Measurements from ENCODE around the gene TBC1D1. TPM values are rescaled to one million over a fixed set of nuclear protein-coding genes. Genes with fewer than 3 reads are reported as not detected.

The TBC1D1 gene
- total RNA-seq, 2 donors from 2014 or later = 23.3 to 28.7 TPM

- H3K4me3 ChIP-seq = no peak overlapping the region
- no peak for TF ChIP-seq POLR2A (IDR thresholded peaks at IDR 0.05)
- TF ChIP-seq, protein P1, sequence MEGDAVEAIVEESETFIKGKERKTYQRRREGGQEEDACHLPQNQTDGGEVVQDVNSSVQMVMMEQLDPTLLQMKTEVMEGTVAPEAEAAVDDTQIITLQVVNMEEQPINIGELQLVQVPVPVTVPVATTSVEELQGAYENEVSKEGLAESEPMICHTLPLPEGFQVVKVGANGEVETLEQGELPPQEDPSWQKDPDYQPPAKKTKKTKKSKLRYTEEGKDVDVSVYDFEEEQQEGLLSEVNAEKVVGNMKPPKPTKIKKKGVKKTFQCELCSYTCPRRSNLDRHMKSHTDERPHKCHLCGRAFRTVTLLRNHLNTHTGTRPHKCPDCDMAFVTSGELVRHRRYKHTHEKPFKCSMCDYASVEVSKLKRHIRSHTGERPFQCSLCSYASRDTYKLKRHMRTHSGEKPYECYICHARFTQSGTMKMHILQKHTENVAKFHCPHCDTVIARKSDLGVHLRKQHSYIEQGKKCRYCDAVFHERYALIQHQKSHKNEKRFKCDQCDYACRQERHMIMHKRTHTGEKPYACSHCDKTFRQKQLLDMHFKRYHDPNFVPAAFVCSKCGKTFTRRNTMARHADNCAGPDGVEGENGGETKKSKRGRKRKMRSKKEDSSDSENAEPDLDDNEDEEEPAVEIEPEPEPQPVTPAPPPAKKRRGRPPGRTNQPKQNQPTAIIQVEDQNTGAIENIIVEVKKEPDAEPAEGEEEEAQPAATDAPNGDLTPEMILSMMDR (IDR thresholded peaks at IDR 0.05) = peak in 6 of 7 experiments; percentile 43 to 79 (median 70)
- 52 to 64% methylated on average over 11 of the region's 11 CpGs for WGBS, 2 donors
- H3K4me1 ChIP-seq = no peaks in the 10 kb centered on the region
- no peaks in the 10 kb centered on the region for H3K36me3 ChIP-seq (replicated peaks in 1 of 2; ENCODE audit: insufficient read depth in 1 of 2, low read depth in 2 of 2)
- H3K9me3 ChIP-seq = no peaks in the 10 kb centered on the region
- H3K27me3 ChIP-seq = no peaks in the 10 kb centered on the region
- H3K27ac ChIP-seq = no peak overlapping the region
- intact Hi-C loops (cut with DNase I) = no loop called here
- ATAC-seq = no peak
- DNase-seq = peak; percentile 37 to 74 (median 48)
These were observed 144.3 kb downstream of the TBC1D1 start for GRCh38 chr4:38034986-38035882.

GRCh38 chr4:38036548-38036947 lies 145.7 kb downstream of the TBC1D1 start:
- Histone ChIP-seq H3K27me3 (no peaks in the 10 kb centered on the region), H3K4me3 (no peak overlapping the region), H3K27ac (no peak overlapping the region), H3K4me1 (no peaks in the 10 kb centered on the region), H3K36me3 (replicated peaks in 1 of 2; ENCODE audit: insufficient read depth in 1 of 2, low read depth in 2 of 2) (no peaks in the 10 kb centered on the region), H3K9me3 (no peaks in the 10 kb centered on the region)
- DNase-seq = no peak
- WGBS, 2 donors = 92 to 95% methylated on average over 4 of the region's 4 CpGs
- no peak for TF ChIP-seq POLR2A (IDR thresholded peaks at IDR 0.05)
- TF ChIP-seq, protein P1 (IDR thresholded peaks at IDR 0.05) = no peak
- intact Hi-C loops (cut with DNase I) = no loop called here
- ATAC-seq = no peak

DNA sequence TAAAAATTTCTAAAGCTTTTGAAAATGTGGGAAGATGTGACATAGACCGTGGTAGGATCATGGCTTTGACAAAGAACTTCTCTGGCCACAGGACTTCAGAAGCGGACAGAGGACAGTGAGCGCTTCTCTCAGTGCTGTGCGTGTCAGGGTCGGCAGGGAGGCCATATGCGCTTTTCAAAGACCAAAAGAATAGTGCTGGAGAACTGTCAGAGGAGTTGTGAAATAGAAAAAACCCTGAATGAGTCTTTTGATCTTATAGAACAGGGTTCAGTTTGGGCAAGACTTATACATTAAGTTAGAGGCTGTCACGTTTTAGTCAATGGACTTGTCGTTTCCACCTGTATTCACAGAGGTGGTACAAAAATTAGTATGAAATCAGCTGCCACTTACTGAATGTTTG lies 146.7 kb downstream of the TBC1D1 start:
- intact Hi-C loops (cut with DNase I) = no loop called here
- no peaks in the 10 kb centered on the region for H3K4me1 ChIP-seq
- TF ChIP-seq, protein P1 (IDR thresholded peaks at IDR 0.05) = no peak
- no peak for TF ChIP-seq POLR2A (IDR thresholded peaks at IDR 0.05)
- H3K27ac ChIP-seq = no peak overlapping the region
- H3K27me3 ChIP-seq = no peaks in the 10 kb centered on the region
- H3K4me3 ChIP-seq = no peak overlapping the region
- no peaks in the 10 kb centered on the region for H3K9me3 ChIP-seq
- WGBS, 2 donors = 91 to 93% methylated on average over 8 of the region's 8 CpGs
- DNase-seq (no peak), ATAC-seq (no peak)
- no peaks in the 10 kb centered on the region for H3K36me3 ChIP-seq (replicated peaks in 1 of 2; ENCODE audit: insufficient read depth in 1 of 2, low read depth in 2 of 2)

DNA sequence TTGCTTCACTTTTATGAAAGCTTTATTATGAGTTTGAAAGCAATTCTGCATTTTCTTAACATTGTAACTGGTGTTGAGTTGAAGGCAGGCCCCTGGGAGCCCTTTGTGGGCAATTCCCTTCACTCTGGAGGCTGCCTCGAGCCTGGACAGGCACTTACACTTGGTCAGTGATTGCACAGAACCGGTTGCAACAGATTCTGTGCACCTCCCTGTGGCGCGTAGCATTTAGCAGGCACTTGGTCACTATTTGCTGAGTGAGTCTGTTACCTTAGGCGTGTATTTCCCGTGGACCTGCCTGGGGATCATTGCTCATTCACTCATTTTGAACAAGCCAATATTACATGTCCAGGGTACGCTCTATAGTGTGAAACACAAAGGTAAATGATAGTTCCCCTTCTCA lies 149.7 kb downstream of the TBC1D1 start:
- 82 to 84% methylated on average over 7 of the region's 7 CpGs for WGBS, 2 donors
- TF ChIP-seq, protein P1 (IDR thresholded peaks at IDR 0.05) = no peak
- TF ChIP-seq POLR2A (IDR thresholded peaks at IDR 0.05) = no peak
- intact Hi-C loops (cut with DNase I) = loop anchor here (10.0 kb wide), 1 partner anchor 226 kb away; no protein-coding TSS in a partner anchor
- Histone ChIP-seq H3K27me3 (no peaks in the 10 kb centered on the region), H3K27ac (no peak overlapping the region), H3K4me1 (no peaks in the 10 kb centered on the region), H3K4me3 (no peak overlapping the region), H3K9me3 (no peaks in the 10 kb centered on the region), H3K36me3 (replicated peaks in 1 of 2; ENCODE audit: insufficient read depth in 1 of 2, low read depth in 2 of 2) (no peaks in the 10 kb centered on the region)
- DNase-seq = no peak
- ATAC-seq = no peak

Data from body of pancreas (tissue), 4 donors.